ENCODE results near the gene FKRP.
"Not testable (repeated sequence)": the region's sequence is repeated elsewhere in the genome, so short reads cannot be mapped to it uniquely, and the experiment has no call there.

FKRP gene

GRCh38 chr19:46710687-46711086 lies 35.2 kb upstream of the FKRP start:
- no peak for TF ChIP-seq CTCF (IDR thresholded peaks at IDR 0.05; ENCODE audit: extremely low read depth, missing control alignments)
- no peak for DNase-seq (ENCODE audit: low spot score)

GRCh38 chr19:46712768-46713338 lies 33.0 kb upstream of the FKRP start:
- not testable (repeated sequence) for DNase-seq (ENCODE audit: low spot score)

- DNase-seq (ENCODE audit: low spot score) = peak; percentile 85
- TF ChIP-seq CTCF (IDR thresholded peaks at IDR 0.05; ENCODE audit: extremely low read depth, missing control alignments) = no peak
Measured at GRCh38 chr19:46713781-46714443, 31.9 kb upstream of the FKRP start.

- no peak for TF ChIP-seq CTCF (IDR thresholded peaks at IDR 0.05; ENCODE audit: extremely low read depth, missing control alignments)
- peak; percentile 89 for DNase-seq (ENCODE audit: low spot score)
Measured at GRCh38 chr19:46714444-46715106, 31.3 kb upstream of the FKRP start.

- no peak for TF ChIP-seq CTCF (IDR thresholded peaks at IDR 0.05; ENCODE audit: extremely low read depth, missing control alignments)
- DNase-seq (ENCODE audit: low spot score) = no peak
Measured at GRCh38 chr19:46715620-46715974, 30.3 kb upstream of the FKRP start.

GRCh38 chr19:46715975-46716671 lies 29.7 kb upstream of the FKRP start:
- no peak for TF ChIP-seq CTCF (IDR thresholded peaks at IDR 0.05; ENCODE audit: extremely low read depth, missing control alignments)

GRCh38 chr19:46716672-46717033 lies 29.2 kb upstream of the FKRP start:
- peak; percentile 52 for DNase-seq (ENCODE audit: low spot score)
- no peak for TF ChIP-seq CTCF (IDR thresholded peaks at IDR 0.05; ENCODE audit: extremely low read depth, missing control alignments)

More at GRCh38 chr19:46715975-46716671, 29.7 kb upstream of the FKRP start:
- no peak for DNase-seq (ENCODE audit: low spot score)
